SK-N-SH (cell line): ENCODE data around the gene GALK1. TPM values are rescaled to one million over a fixed set of nuclear protein-coding genes. Genes with fewer than 3 reads are reported as not detected.

Experiments used
- polyA plus RNA-seq, 3 experiments: library from polyadenylated mRNA; depleted of rRNA; stranded (reverse); fragments of >200 nt; gene quantifications; 2 replicates each; pipeline ENCODE4 v1.2.3, GENCODE V29; 2012

GALK1 gene
- polyA plus RNA-seq, 1 of the 3 experiments (the other 2 are of a cell fraction): 36.5 TPM

Other genes starting within 250 kb of the GALK1 start
- gene CASKIN2, start 249.7 kb downstream of the GALK1 start, polyA plus RNA-seq (2012; rRNA removed): 5.2 and 6.5 TPM in 2 replicates
- 29.8 and 37.7 TPM in 2 replicates for gene TSEN54, start 248.7 kb downstream of the GALK1 start, polyA plus RNA-seq (2012; rRNA removed)
- 4.4 and 6.7 TPM in 2 replicates for gene LLGL2, start 239.5 kb downstream of the GALK1 start, polyA plus RNA-seq (2012; rRNA removed)
- gene MYO15B, start 177.4 kb downstream of the GALK1 start, polyA plus RNA-seq (2012; rRNA removed): 9.7 and 10.3 TPM in 2 replicates
- gene SMIM5, start 131.8 kb downstream of the GALK1 start, polyA plus RNA-seq (2012; rRNA removed): 0.02 TPM in 1 of 2 replicates, not detected in the other
- 22.5 and 25.3 TPM in 2 replicates for gene RECQL5, start 98.0 kb downstream of the GALK1 start, polyA plus RNA-seq (2012; rRNA removed)
- gene SAP30BP, start 97.9 kb downstream of the GALK1 start, polyA plus RNA-seq (2012; rRNA removed): 145 and 158 TPM in 2 replicates
- 3.6 and 7.0 TPM in 2 replicates for gene ITGB4, start 43.7 kb downstream of the GALK1 start, polyA plus RNA-seq (2012; rRNA removed)
- 19.9 and 24.8 TPM in 2 replicates for gene UNK, start 19.6 kb upstream of the GALK1 start, polyA plus RNA-seq (2012; rRNA removed)
- 0.99 and 1.3 TPM in 2 replicates for gene UNC13D, start 79.2 kb upstream of the GALK1 start, polyA plus RNA-seq (2012; rRNA removed)
- 49.7 and 55.8 TPM in 2 replicates for gene WBP2, start 90.1 kb upstream of the GALK1 start, polyA plus RNA-seq (2012; rRNA removed)
- 3.1 and 5.1 TPM in 2 replicates for gene TRIM47, start 113.4 kb upstream of the GALK1 start, polyA plus RNA-seq (2012; rRNA removed)
- gene TRIM65, start 131.8 kb upstream of the GALK1 start, polyA plus RNA-seq (2012; rRNA removed): 13.1 and 18.1 TPM in 2 replicates
- gene MRPL38, start 139.7 kb upstream of the GALK1 start, polyA plus RNA-seq (2012; rRNA removed): 62.5 and 93.9 TPM in 2 replicates
- 19.0 and 19.7 TPM in 2 replicates for gene FBF1, start 175.8 kb upstream of the GALK1 start, polyA plus RNA-seq (2012; rRNA removed)
- 21.5 and 29.7 TPM in 2 replicates for gene ACOX1, start 214.0 kb upstream of the GALK1 start, polyA plus RNA-seq (2012; rRNA removed)
- 33.6 and 38.1 TPM in 2 replicates for gene TEN1, start 214.0 kb upstream of the GALK1 start, polyA plus RNA-seq (2012; rRNA removed)
- gene CDK3, start 235.7 kb upstream of the GALK1 start, polyA plus RNA-seq (2012; rRNA removed): 14.6 and 22.1 TPM in 2 replicates